Measurements from ENCODE around the gene ERFL.

- TF ChIP-seq POLR2A (IDR thresholded peaks at IDR 0.05; ENCODE audit: low read depth): no peak
- no peak for TF ChIP-seq CTCF (IDR thresholded peaks at IDR 0.05)
- no peak for TF ChIP-seq POLR2AphosphoS5 (IDR thresholded peaks at IDR 0.05)
Measured at GRCh38 chr19:41913538-41914423, 14.5 kb downstream of the ERFL start.

All from esophagus muscularis mucosa (tissue), 3 donors.